ENCODE results near the gene ELMO1. TPM values are rescaled to one million over a fixed set of nuclear protein-coding genes. Genes with fewer than 3 reads are reported as not detected.

Gene ELMO1
- total RNA-seq, 4 donors from 2014 or later = 31.1 to 42.9 (median 38.7) TPM

GRCh38 chr7:37446371-37446770 lies 2.3 kb downstream of the ELMO1 start:
- H3K27ac ChIP-seq (replicated peaks in 1 of 4) = peak overlapping the region; percentile 20 to 92 (median 67)
- intact Hi-C loops (cut with DNase I) = no loop called here

GRCh38 chr7:37445790-37446189 lies 2.9 kb downstream of the ELMO1 start:
- Histone ChIP-seq H3K4me1 (peaks cover 31 to 61% (median 56%) of the 10 kb centered on the region in 4 donors), H3K36me3 (no peaks in the 10 kb centered on the region), H3K27me3 (peaks cover 0 to 45% (median 6%) of the 10 kb centered on the region in 4 donors), H3K4me3 (no peak overlapping the region), H3K9me3 (no peaks in the 10 kb centered on the region), H3K27ac (replicated peaks in 1 of 4) (peak overlapping the region; percentile 4 to 55 (median 32))
- TF ChIP-seq EP300 (IDR thresholded peaks at IDR 0.05) (no peak), POLR2AphosphoS5 (IDR thresholded peaks at IDR 0.05) (no peak), CTCF (IDR thresholded peaks at IDR 0.05) (no peak)
- DNase-seq (ENCODE audit: extremely low spot score) = no peak
- WGBS = 86% methylated on average over 1 of the region's 1 CpG
- intact Hi-C loops (cut with DNase I) = no loop called here

More at GRCh38 chr7:37446371-37446770, 2.3 kb downstream of the ELMO1 start:
- TF ChIP-seq POLR2A (IDR thresholded peaks at IDR 0.05; ENCODE audit: low read depth) (no peak), CTCF (IDR thresholded peaks at IDR 0.05) (no peak), EP300 (IDR thresholded peaks at IDR 0.05) (no peak), POLR2AphosphoS5 (IDR thresholded peaks at IDR 0.05) (no peak)
- H3K9me3 ChIP-seq = no peaks in the 10 kb centered on the region
- WGBS = 82% methylated on average over 3 of the region's 3 CpGs
- H3K4me1 ChIP-seq = peaks cover 28 to 57% (median 51%) of the 10 kb centered on the region in 4 donors
- peaks cover 0 to 48% (median 6%) of the 10 kb centered on the region in 4 donors for H3K27me3 ChIP-seq
- DNase-seq (ENCODE audit: extremely low spot score) = no peak
- H3K36me3 ChIP-seq = no peaks in the 10 kb centered on the region
- peak overlapping the region in 1 of 4 donors; percentile 69 for H3K4me3 ChIP-seq

GRCh38 chr7:37445064-37445723 lies 3.5 kb downstream of the ELMO1 start:
- WGBS = 65% methylated on average over 4 of the region's 4 CpGs
- H3K36me3 ChIP-seq = no peaks in the 10 kb centered on the region
- no peak overlapping the region for H3K4me3 ChIP-seq
- H3K9me3 ChIP-seq = no peaks in the 10 kb centered on the region
- peaks cover 34 to 65% (median 58%) of the 10 kb centered on the region in 4 donors for H3K4me1 ChIP-seq
- no peak for DNase-seq (ENCODE audit: extremely low spot score)
- H3K27me3 ChIP-seq = peaks cover 0 to 40% (median 6%) of the 10 kb centered on the region in 4 donors
- peak overlapping the region in 3 of 4 donors; percentile 4 to 55 (median 20) for H3K27ac ChIP-seq (replicated peaks in 1 of 4)
- intact Hi-C loops (cut with DNase I) = no loop called here
- TF ChIP-seq POLR2A (IDR thresholded peaks at IDR 0.05; ENCODE audit: low read depth) (no peak), EP300 (IDR thresholded peaks at IDR 0.05) (no peak), CTCF (IDR thresholded peaks at IDR 0.05) (no peak), POLR2AphosphoS5 (IDR thresholded peaks at IDR 0.05) (no peak)

- Histone ChIP-seq H3K4me3 (no peak overlapping the region), H3K9me3 (no peaks in the 10 kb centered on the region), H3K27ac (replicated peaks in 1 of 4) (no peak overlapping the region), H3K27me3 (peaks cover 0 to 31% (median 5%) of the 10 kb centered on the region in 4 donors), H3K36me3 (no peaks in the 10 kb centered on the region), H3K4me1 (peaks cover 42 to 67% (median 61%) of the 10 kb centered on the region in 4 donors)
- WGBS = 60% methylated on average over 1 of the region's 1 CpG
- intact Hi-C loops (cut with DNase I) = no loop called here
- TF ChIP-seq EP300 (IDR thresholded peaks at IDR 0.05) (no peak), POLR2AphosphoS5 (IDR thresholded peaks at IDR 0.05) (no peak)
- DNase-seq (ENCODE audit: extremely low spot score) = no peak
Observed at GRCh38 chr7:37443627-37444026, 5.0 kb downstream of the ELMO1 start.

- WGBS = 81% methylated on average over 4 of the region's 4 CpGs
- Histone ChIP-seq H3K4me3 (no peak overlapping the region), H3K27me3 (peaks cover 0 to 17% (median 0%) of the 10 kb centered on the region in 4 donors), H3K36me3 (no peaks in the 10 kb centered on the region), H3K4me1 (peaks cover 33 to 54% (median 47%) of the 10 kb centered on the region in 4 donors), H3K9me3 (no peaks in the 10 kb centered on the region), H3K27ac (replicated peaks in 1 of 4) (peak overlapping the region; percentile 38 to 60 (median 56))
- intact Hi-C loops (cut with DNase I) = no loop called here
- no peak for TF ChIP-seq POLR2AphosphoS5 (IDR thresholded peaks at IDR 0.05)
- no peak for TF ChIP-seq EP300 (IDR thresholded peaks at IDR 0.05)
- TF ChIP-seq CTCF (IDR thresholded peaks at IDR 0.05) = no peak
- TF ChIP-seq POLR2A (IDR thresholded peaks at IDR 0.05; ENCODE audit: low read depth) = no peak
- no peak for DNase-seq (ENCODE audit: extremely low spot score)
Observed at GRCh38 chr7:37442268-37442667, 6.4 kb downstream of the ELMO1 start.
